ENCODE data around the gene RASSF1. TPM values are rescaled to one million over a fixed set of nuclear protein-coding genes. Genes with fewer than 3 reads are reported as not detected.
"Not testable (repeated sequence)": the region's sequence is repeated elsewhere in the genome, so short reads cannot be mapped to it uniquely, and the experiment has no call there.

Gene RASSF1
- total and polyA plus RNA-seq, 9 donors = 12.5 to 32.6 (median 25.5) TPM

- Histone ChIP-seq H3K9me3 (no peaks in the 10 kb centered on the region), H3K36me3 (no peaks in the 10 kb centered on the region), H3K27me3 (no peaks in the 10 kb centered on the region), H3K4me3 (no peak overlapping the region), H3K4me1 (ENCODE audit: insufficient read depth) (peaks cover 6% of the 10 kb centered on the region), H3K27ac (no peak overlapping the region)
- no peak for TF ChIP-seq CTCF (IDR thresholded peaks at IDR 0.05)
- intact Hi-C loops (cut with DNase I) = no loop called here
- no peak for DNase-seq
- WGBS, 3 donors = 86 to 90% (median 89%) methylated on average over 6 of the region's 6 CpGs
Observed at GRCh38 chr3:50289130-50289529, 51.5 kb downstream of the RASSF1 start.

GRCh38 chr3:50288387-50289007 is 52.1 kb downstream of the RASSF1 start:
- Histone ChIP-seq H3K27me3 (no peaks in the 10 kb centered on the region), H3K4me1 (ENCODE audit: insufficient read depth) (peaks cover 6% of the 10 kb centered on the region), H3K9me3 (no peaks in the 10 kb centered on the region), H3K36me3 (no peaks in the 10 kb centered on the region), H3K4me3 (no peak overlapping the region), H3K27ac (no peak overlapping the region)
- intact Hi-C loops (cut with DNase I) = no loop called here
- WGBS, 3 donors = 90 to 93% (median 92%) methylated on average over 23 of the region's 23 CpGs
- TF ChIP-seq CTCF (IDR thresholded peaks at IDR 0.05) = no peak
- no peak for TF ChIP-seq POLR2A (IDR thresholded peaks at IDR 0.05)
- no peak for TF ChIP-seq EP300 (IDR thresholded peaks at IDR 0.05)
- DNase-seq = no peak

GRCh38 chr3:50287262-50287661 is 53.4 kb downstream of the RASSF1 start:
- intact Hi-C loops (cut with DNase I) = no loop called here
- DNase-seq = no peak
- Histone ChIP-seq H3K27me3 (no peaks in the 10 kb centered on the region), H3K4me3 (no peak overlapping the region), H3K27ac (no peak overlapping the region), H3K9me3 (no peaks in the 10 kb centered on the region), H3K36me3 (no peaks in the 10 kb centered on the region), H3K4me1 (ENCODE audit: insufficient read depth) (peaks cover 3% of the 10 kb centered on the region)
- TF ChIP-seq CTCF (IDR thresholded peaks at IDR 0.05) = no peak
- TF ChIP-seq EP300 (IDR thresholded peaks at IDR 0.05) = no peak
- no peak for TF ChIP-seq POLR2A (IDR thresholded peaks at IDR 0.05)
- WGBS, 3 donors = 67 to 84% (median 83%) methylated on average over 1 of the region's 1 CpG

- no peaks in the 10 kb centered on the region for H3K27me3 ChIP-seq
- H3K36me3 ChIP-seq = no peaks in the 10 kb centered on the region
- TF ChIP-seq EP300 (IDR thresholded peaks at IDR 0.05) (no peak), POLR2A (IDR thresholded peaks at IDR 0.05) (no peak), CTCF (IDR thresholded peaks at IDR 0.05) (no peak)
- intact Hi-C loops (cut with DNase I) = no loop called here
- H3K9me3 ChIP-seq = no peaks in the 10 kb centered on the region
- H3K4me3 ChIP-seq = no peak overlapping the region
- WGBS, 3 donors = 79 to 80% (median 80%) methylated on average over 23 to 28 of the region's 28 CpGs
- DNase-seq = peak in 1 of 5 donors; percentile 18
- H3K27ac ChIP-seq = no peak overlapping the region
- peaks cover 3% of the 10 kb centered on the region for H3K4me1 ChIP-seq (ENCODE audit: insufficient read depth)
Observed at GRCh38 chr3:50286322-50287227, 54.1 kb downstream of the RASSF1 start.

- WGBS, 3 donors = 80 to 84% (median 81%) methylated on average over 6 of the region's 6 CpGs
- intact Hi-C loops (cut with DNase I) = loop anchor here in 1 of 4 donors (1.0 kb wide), 1 partner anchor 34 kb away; no protein-coding TSS in a partner anchor
- not testable (repeated sequence) for H3K9me3 ChIP-seq; H3K27ac ChIP-seq; H3K36me3 ChIP-seq; H3K27me3 ChIP-seq; H3K4me1 ChIP-seq (ENCODE audit: insufficient read depth); DNase-seq; H3K4me3 ChIP-seq
Observed at GRCh38 chr3:50284121-50284520, 56.5 kb downstream of the RASSF1 start.

All from ovary (tissue), 9 donors.